ENCODE results near the gene MAP1S.
A peak's percentile ranks its signal among the peaks of the same experiment; 100 is the strongest.

Gene MAP1S

DNA sequence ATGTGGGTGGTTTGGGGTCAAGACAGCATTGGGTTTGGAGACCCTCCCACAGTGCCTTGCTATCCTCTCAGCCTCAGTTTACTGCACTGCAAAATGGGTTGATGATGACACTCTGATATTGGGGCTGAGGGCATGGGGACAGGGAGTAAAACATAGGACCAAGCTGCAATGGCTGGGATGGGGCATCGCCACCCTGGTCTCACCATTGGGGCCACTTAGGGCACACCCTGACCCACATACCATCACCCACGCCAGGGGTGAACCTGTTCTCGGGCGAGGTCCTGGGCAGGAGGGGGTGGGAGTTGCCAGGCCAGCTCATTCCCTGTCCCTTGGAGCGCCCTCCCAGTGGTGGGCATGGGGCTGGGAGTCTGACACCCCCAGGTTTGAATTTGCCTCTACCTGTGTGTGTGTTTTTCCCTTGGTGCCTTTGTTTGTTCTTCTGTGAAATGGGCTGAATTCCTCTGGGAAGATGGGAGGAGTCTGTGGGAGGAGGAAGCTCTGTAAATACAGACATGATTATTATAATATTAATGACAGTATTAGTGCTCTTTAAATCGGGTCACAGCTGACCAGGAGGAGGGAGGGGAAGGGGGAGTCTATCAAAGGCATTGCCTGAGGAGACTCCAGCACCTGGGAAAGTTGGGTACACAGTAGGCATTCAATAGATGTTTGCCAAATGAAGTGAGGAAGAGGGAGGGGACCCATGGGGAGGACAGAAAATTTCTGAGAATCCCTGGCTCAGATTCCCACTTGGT lies 29.8 kb downstream of the MAP1S start:
- peak overlapping the region; percentile 89 for H3K4me2 ChIP-seq
- H3K9me3 ChIP-seq, result no peaks in the 10 kb centered on the region
- H3K4me3 ChIP-seq, result 0 out of 2 replicates have a peak overlapping the region, but pooled peaks have one; percentile 91
- H4K20me1 ChIP-seq, result peaks cover 11% of the 10 kb centered on the region
- H3K4me1 ChIP-seq, result peaks cover 80% of the 10 kb centered on the region
- peak overlapping the region; percentile 80; the same call in 1 of the 2 replicates for H3K9ac ChIP-seq
- peaks cover 3% of the 10 kb centered on the region for H3K36me3 ChIP-seq
- H3K27me3 ChIP-seq, result no peaks in the 10 kb centered on the region
- TF ChIP-seq Cebpa-rat (IDR thresholded peaks at IDR 0.05), result no peak
- peak overlapping the region; percentile 55; the same call in 1 of the 2 replicates for H3K27ac ChIP-seq

DNA sequence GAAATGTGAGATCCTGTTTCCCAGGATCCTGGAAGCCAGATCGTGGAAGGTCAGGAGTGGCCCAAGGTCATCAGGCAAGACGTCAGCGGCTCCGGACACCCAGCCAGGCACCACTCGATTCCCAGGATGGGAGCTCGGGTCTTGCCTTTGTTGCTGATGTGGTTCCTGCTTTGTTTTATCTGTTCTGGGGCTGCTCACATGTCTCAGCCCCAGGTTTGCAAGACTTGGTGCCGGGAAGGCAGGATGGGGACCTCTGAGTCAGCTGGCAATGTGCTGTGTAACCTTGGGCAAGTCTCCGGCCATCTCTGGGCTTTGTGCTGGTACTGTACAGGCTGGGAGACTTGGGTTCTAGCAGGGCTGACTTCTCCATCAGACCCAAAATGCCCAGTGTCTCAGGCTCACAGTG lies 30.6 kb downstream of the MAP1S start:
- H3K4me3 ChIP-seq, result peak overlapping the region; percentile 63; the same call in 1 of the 2 replicates
- peak overlapping the region; percentile 55 for H3K27ac ChIP-seq
- peaks cover 20% of the 10 kb centered on the region for H4K20me1 ChIP-seq
- peak overlapping the region; percentile 89 for H3K4me2 ChIP-seq
- H3K9me3 ChIP-seq, result no peaks in the 10 kb centered on the region
- H3K9ac ChIP-seq, result peak overlapping the region; percentile 80
- H3K4me1 ChIP-seq, result peaks cover 80% of the 10 kb centered on the region
- H3K27me3 ChIP-seq, result no peaks in the 10 kb centered on the region
- H3K36me3 ChIP-seq, result peaks cover 10% of the 10 kb centered on the region
- TF ChIP-seq Cebpa-rat (IDR thresholded peaks at IDR 0.05), result no peak

DNA sequence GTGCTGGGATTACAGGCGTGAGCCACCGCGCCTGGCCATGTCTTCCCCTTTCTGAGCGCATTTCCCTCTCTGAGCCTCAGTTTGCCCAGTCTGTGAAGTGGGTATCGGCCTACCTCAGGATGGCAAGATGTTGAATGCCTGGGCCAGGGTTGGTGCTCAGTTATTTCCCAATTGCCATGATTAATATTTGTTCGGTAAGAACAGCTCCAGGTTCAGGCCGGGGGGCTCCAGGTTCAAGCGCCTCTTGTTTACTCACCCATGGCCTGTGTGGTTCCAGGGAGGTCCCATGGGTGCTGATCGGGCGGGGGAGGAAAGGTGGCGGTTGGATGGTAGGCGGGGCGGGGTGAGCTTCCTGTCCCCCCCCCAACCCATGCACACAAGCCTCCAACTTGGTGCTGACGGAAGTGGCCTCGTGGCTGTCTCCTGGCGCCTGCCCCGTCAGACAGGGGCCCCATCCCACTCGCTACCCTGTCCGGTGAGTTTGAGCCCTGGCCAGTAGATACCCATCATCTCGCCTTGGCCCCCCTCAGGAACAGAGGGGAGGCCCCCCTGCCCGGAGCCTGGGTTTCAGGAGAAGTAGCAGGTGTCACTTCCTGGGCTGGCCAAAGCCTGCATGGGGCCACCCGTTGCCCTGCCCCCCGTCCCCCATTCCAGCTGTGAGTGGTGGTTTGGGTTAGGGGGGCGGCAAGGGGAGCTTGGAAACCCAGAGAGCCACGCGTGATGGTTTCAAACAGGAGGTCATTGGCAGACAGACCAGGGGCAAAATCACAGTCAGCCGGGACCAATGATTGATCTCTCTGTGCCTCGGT lies 32.0 kb downstream of the MAP1S start, which contains the start of gene FCHO1:
Gene FCHO1 (plus strand): TSS at position 375 of the 809 bp plus-strand sequence. CDS start 3,688 bp downstream, outside the sequence.
- Histone ChIP-seq H3K4me1 (peaks cover 94% of the 10 kb centered on the region), H3K9ac (peak within 1 kb of the TSS; percentile 80), H3K27ac (peak within 1 kb of the TSS; percentile 96), H3K36me3 (peaks cover 10% of the 10 kb centered on the region), H3K4me2 (peak within 1 kb of the TSS; percentile 89), H4K20me1 (peaks cover 34% of the 10 kb centered on the region), H3K27me3 (no peaks in the 10 kb centered on the region), H3K9me3 (no peaks in the 10 kb centered on the region), H3K4me3 (peak within 1 kb of the TSS; percentile 63)
- 0 out of 2 replicates have a peak, but pooled peaks have one; percentile 6 for TF ChIP-seq Cebpa-rat (IDR thresholded peaks at IDR 0.05)

DNA sequence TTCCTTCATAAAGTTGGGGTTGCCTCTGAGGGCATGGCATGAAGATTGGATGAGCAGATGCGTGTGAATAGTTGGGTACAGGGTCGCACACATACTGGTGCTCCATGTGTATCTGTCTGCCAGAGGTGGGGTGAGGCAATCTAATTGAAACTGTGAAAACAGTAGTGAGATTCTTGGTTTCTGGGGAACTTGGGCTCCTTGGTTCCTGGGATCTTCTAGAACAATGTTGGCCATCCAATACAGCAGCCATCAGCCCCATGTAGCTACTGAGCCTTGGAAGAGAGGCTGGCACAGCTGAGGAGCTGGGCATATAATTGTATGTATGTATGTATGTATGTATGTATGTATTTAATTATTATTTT lies 32.6 kb downstream of the MAP1S start:
- Histone ChIP-seq H3K36me3 (peaks cover 15% of the 10 kb centered on the region), H3K27me3 (no peaks in the 10 kb centered on the region), H3K4me3 (peak overlapping the region; percentile 63), H3K4me2 (peak overlapping the region; percentile 89), H3K9ac (peak overlapping the region; percentile 80), H4K20me1 (peaks cover 38% of the 10 kb centered on the region), H3K9me3 (no peaks in the 10 kb centered on the region), H3K27ac (peak overlapping the region; percentile 96), H3K4me1 (peaks cover 94% of the 10 kb centered on the region)
- no peak for TF ChIP-seq Cebpa-rat (IDR thresholded peaks at IDR 0.05)

DNA sequence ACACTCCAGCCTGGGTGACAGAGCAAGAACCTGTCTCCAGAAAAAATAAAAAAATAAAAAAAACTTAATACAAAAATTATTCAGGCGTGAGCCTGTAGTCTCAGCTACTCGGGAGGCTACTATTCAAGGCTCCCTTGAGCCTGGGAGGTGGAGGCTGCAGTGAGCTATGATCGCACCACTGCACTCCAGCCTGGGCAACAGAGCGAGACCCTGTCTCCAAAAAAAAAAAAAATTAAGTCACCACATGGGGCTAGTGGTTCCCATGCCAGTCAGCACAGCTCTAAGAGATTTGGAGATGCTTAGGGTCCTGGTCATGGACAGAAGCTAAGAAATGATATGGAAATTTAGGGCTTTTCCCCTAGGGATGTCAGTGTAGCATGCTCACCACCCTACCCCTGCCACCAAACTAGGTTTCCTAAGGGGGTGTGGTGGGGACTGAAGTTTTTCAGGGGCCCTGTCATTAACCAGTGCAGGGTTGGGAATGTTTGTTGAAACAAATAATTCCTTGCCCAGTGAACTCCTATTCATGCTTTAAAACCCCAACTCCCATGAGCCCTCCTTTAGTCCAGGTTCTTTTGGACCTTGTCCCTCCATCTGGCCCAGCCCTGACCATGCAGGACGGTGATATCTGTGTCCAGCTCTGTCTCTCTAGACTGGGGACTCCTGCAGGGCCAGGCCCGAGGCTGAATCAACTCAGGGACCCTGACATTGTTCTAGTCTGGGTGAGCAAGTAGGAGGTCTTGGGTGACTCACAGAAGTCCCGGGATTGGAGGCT lies 33.8 kb downstream of the MAP1S start:
- Histone ChIP-seq H3K27me3 (no peaks in the 10 kb centered on the region), H3K9me3 (no peaks in the 10 kb centered on the region), H3K4me3 (peak overlapping the region; percentile 63; the same call in 1 of the 2 replicates), H4K20me1 (peaks cover 40% of the 10 kb centered on the region), H3K4me2 (peak overlapping the region; percentile 89), H3K27ac (peak overlapping the region; percentile 96), H3K36me3 (peaks cover 26% of the 10 kb centered on the region), H3K9ac (no peak overlapping the region), H3K4me1 (peaks cover 96% of the 10 kb centered on the region)
- no peak for TF ChIP-seq Cebpa-rat (IDR thresholded peaks at IDR 0.05)

DNA sequence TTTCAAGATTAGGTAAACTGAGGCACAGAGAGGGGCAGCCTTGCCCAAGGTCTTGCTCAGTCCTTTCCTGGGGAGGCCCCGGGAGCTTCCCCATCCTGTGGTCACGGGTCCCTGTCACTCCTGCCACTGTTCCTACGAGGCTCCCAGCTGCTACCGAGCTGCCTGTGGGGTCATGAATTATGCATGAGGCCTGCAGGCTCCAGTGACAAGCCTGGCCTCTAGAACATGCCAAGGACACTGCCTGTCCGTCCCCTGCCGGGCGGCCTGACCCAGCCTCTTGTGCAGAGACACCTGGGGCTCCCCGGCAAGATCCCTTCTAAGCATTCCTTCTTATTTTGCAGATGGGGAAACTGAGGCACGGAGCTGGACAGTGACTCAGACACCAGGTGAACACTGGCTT lies 34.7 kb downstream of the MAP1S start:
- Histone ChIP-seq H3K9ac (no peak overlapping the region), H3K36me3 (peaks cover 35% of the 10 kb centered on the region), H3K4me3 (peak overlapping the region; percentile 18; the same call in 1 of the 2 replicates), H3K27me3 (no peaks in the 10 kb centered on the region), H3K4me2 (peak overlapping the region; percentile 89), H4K20me1 (peaks cover 48% of the 10 kb centered on the region), H3K9me3 (no peaks in the 10 kb centered on the region), H3K4me1 (peaks cover 94% of the 10 kb centered on the region), H3K27ac (peak overlapping the region; percentile 52)
- TF ChIP-seq Cebpa-rat (IDR thresholded peaks at IDR 0.05), result no peak

DNA sequence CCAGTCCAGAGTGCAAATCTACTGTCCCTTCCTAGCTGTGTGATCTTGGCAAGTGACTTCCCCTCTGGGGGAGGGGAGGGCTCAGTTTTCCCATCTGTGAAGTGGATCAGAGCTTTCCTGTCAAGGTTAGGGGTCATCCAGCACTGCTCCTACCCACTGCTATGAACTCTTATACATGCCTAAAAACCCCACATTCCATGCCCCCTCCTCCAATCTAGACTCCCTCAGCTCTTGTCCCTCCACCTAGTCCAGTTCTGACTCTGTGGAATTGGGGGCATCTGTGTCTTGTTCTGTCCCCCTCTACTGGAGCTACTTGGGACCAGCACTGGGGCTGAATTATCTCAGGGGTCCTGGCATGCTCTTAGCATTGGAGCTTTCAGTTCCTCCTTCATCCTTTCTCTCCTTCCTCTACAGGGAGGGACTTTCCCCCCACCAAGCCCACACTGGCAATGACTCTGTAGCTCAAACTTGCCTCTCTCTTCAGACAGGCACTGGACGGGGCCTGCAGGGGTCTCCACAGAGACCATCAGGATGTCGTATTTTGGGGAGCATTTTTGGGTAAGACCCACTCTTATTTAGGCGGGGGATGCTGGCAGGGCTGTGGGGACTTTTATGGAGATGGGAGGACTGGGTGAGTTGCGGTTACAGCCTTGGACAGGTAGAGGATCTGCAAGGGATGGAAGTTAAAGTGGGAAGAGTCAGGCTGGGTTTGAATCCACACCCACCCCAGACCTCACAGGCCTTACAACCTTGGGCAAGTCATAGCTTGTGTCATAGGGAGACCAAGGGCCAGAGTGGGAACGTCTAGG lies 35.6 kb downstream of the MAP1S start:
- Histone ChIP-seq H3K4me3 (peak overlapping the region; percentile 22; the same call in 1 of the 2 replicates), H3K4me2 (peak overlapping the region; percentile 89), H3K4me1 (peaks cover 86% of the 10 kb centered on the region), H3K27me3 (no peaks in the 10 kb centered on the region), H3K9ac (no peak overlapping the region), H3K36me3 (peaks cover 44% of the 10 kb centered on the region), H3K9me3 (no peaks in the 10 kb centered on the region), H3K27ac (peak overlapping the region; percentile 52), H4K20me1 (peaks cover 49% of the 10 kb centered on the region)
- TF ChIP-seq Cebpa-rat (IDR thresholded peaks at IDR 0.05), result no peak

DNA sequence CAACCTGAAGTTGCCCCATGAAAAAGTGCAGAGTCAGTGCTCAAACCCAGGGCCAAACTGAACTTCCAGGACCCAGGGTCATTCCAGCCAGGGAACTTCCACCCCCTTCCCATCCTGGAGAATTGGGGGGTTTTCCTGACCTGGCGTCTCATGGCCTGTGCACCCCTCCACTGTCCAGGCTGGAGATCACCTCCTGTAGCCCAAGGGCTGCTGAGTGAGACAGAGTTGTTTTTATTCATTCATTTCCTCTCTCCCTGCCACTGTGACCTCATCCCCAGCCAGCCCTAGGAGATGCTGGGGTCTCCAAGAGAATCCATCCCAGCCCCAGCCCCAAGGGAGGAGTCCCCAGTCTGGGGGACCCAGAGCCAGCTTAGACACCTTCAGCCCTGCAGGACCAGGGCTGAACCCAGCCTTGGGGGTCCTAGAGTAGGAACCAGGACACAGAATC lies 36.2 kb downstream of the MAP1S start:
- Histone ChIP-seq H3K4me1 (peaks cover 79% of the 10 kb centered on the region), H3K9ac (no peak overlapping the region), H3K4me3 (peak overlapping the region; percentile 22; the same call in 1 of the 2 replicates), H3K27me3 (no peaks in the 10 kb centered on the region), H3K4me2 (peak overlapping the region; percentile 89), H4K20me1 (peaks cover 55% of the 10 kb centered on the region), H3K9me3 (no peaks in the 10 kb centered on the region), H3K27ac (peak overlapping the region; percentile 37; the same call in 1 of the 2 replicates), H3K36me3 (peaks cover 50% of the 10 kb centered on the region)
- TF ChIP-seq Cebpa-rat (IDR thresholded peaks at IDR 0.05), result no peak
